ENCODE data around the gene OLIG2. TPM values are rescaled to one million over a fixed set of nuclear protein-coding genes. Genes with fewer than 3 reads are reported as not detected.

The OLIG2 gene
- total RNA-seq, 4 donors from 2014 or later = not detected

DNA sequence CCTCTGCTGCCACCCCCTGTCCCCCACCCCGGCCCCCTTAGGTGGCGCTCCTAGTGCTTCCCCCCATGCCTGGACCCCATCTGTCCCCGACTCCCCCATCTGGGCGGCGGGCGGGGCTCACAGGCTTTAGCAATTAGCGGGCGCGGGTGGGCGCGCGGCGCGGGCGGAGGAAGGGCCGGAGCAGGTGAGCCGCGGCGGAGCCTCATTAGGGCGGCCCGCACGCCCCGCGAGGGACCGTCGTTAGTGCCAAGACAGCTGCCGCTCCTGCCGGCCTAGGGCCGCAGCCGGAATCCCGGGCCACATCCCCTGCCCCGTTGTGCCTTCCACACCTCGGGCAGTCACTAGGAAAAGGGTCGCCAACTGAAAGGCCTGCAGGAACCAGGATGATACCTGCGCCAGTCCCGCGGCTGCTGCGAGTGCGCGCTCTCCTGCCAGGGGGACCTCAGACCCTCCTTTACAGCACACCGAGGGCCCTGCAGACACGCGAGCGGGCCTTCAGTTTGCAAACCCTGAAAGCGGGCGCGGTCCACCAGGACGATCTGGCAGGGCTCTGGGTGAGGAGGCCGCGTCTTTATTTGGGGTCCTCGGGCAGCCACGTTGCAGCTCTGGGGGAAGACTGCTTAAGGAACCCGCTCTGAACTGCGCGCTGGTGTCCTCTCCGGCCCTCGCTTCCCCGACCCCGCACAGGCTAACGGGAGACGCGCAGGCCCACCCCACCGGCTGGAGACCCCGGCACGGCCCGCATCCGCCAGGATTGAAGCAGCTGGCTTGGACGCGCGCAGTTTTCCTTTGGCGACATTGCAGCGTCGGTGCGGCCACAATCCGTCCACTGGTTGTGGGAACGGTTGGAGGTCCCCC lies 7.6 kb downstream of the OLIG2 start:
- intact Hi-C loops (cut with DNase I) = no loop called here

DNA sequence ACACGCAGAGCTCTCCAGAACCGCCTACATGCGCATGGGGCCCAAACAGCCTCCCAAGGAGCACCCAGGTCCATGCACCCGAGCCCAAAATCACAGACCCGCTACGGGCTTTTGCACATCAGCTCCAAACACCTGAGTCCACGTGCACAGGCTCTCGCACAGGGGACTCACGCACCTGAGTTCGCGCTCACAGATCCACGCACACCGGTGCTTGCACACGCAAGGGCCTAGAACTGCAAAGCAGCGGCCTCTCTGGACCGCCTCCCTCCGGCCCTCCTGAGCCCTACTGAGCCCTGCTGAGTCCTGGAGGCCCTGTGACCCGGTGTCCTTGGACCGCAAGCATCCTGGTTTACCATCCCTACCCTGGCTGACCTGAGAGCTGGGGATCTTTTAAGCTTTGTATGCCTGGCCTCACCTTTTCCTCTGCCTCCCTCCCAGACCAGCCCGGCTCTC lies 8.3 kb downstream of the OLIG2 start:
- Histone ChIP-seq H3K27me3 (peaks cover 0 to 85% (median 40%) of the 10 kb centered on the region in 4 donors), H3K9me3 (no peaks in the 10 kb centered on the region), H3K4me3 (no peak overlapping the region), H3K27ac (replicated peaks in 1 of 4) (no peak overlapping the region), H3K36me3 (no peaks in the 10 kb centered on the region), H3K4me1 (peaks cover 3 to 19% (median 12%) of the 10 kb centered on the region in 4 donors)
- TF ChIP-seq POLR2A (IDR thresholded peaks at IDR 0.05; ENCODE audit: low read depth) (no peak), POLR2AphosphoS5 (IDR thresholded peaks at IDR 0.05) (no peak), EP300 (IDR thresholded peaks at IDR 0.05) (no peak)
- TF ChIP-seq, protein P1, sequence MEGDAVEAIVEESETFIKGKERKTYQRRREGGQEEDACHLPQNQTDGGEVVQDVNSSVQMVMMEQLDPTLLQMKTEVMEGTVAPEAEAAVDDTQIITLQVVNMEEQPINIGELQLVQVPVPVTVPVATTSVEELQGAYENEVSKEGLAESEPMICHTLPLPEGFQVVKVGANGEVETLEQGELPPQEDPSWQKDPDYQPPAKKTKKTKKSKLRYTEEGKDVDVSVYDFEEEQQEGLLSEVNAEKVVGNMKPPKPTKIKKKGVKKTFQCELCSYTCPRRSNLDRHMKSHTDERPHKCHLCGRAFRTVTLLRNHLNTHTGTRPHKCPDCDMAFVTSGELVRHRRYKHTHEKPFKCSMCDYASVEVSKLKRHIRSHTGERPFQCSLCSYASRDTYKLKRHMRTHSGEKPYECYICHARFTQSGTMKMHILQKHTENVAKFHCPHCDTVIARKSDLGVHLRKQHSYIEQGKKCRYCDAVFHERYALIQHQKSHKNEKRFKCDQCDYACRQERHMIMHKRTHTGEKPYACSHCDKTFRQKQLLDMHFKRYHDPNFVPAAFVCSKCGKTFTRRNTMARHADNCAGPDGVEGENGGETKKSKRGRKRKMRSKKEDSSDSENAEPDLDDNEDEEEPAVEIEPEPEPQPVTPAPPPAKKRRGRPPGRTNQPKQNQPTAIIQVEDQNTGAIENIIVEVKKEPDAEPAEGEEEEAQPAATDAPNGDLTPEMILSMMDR (IDR thresholded peaks at IDR 0.05) = no peak
- DNase-seq (ENCODE audit: extremely low spot score) = no peak
- 38% methylated on average over 5 of the region's 20 CpGs for WGBS
- intact Hi-C loops (cut with DNase I) = no loop called here

More for the DNA sequence above, 7.6 kb downstream of the OLIG2 start:
- under 1% methylated on average over 19 of the region's 76 CpGs for WGBS
- no peak overlapping the region for H3K4me3 ChIP-seq
- no peaks in the 10 kb centered on the region for H3K36me3 ChIP-seq
- peaks cover 7 to 26% (median 18%) of the 10 kb centered on the region in 4 donors for H3K4me1 ChIP-seq
- peaks cover 0 to 89% (median 43%) of the 10 kb centered on the region in 4 donors for H3K27me3 ChIP-seq
- H3K9me3 ChIP-seq = no peaks in the 10 kb centered on the region
- no peak overlapping the region for H3K27ac ChIP-seq (replicated peaks in 1 of 4)
- DNase-seq (ENCODE audit: extremely low spot score) = no peak
- TF ChIP-seq POLR2AphosphoS5 (IDR thresholded peaks at IDR 0.05) (no peak), POLR2A (IDR thresholded peaks at IDR 0.05; ENCODE audit: low read depth) (no peak), EP300 (IDR thresholded peaks at IDR 0.05) (no peak)
- TF ChIP-seq, protein P1 (IDR thresholded peaks at IDR 0.05) = no peak

DNA sequence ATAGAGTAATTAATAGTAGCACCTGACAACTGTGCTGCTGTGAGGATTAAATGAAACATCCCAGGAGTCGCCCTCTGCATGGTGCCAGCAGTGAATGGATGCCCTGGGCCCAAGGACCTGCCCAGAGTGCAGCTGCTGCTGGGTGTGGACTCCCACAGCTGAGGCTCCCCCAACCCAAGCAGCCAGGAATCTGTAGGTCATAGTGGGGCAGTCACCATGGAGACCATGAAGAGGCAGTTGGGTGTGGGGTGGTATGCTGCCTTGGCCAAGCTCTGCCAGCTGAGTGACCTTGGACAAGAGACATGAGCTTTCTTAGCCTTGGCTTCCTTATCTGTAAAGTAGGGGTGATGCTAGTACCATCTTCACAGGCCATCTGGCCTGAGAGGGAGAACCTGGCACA lies 9.4 kb downstream of the OLIG2 start:
- Histone ChIP-seq H3K27ac (replicated peaks in 1 of 4) (no peak overlapping the region), H3K27me3 (peaks cover 0 to 82% (median 30%) of the 10 kb centered on the region in 4 donors), H3K4me3 (no peak overlapping the region), H3K36me3 (no peaks in the 10 kb centered on the region), H3K4me1 (peaks cover 0 to 9% (median 4%) of the 10 kb centered on the region in 4 donors), H3K9me3 (no peaks in the 10 kb centered on the region)
- intact Hi-C loops (cut with DNase I) = no loop called here
- TF ChIP-seq POLR2A (IDR thresholded peaks at IDR 0.05; ENCODE audit: low read depth) (no peak), POLR2AphosphoS5 (IDR thresholded peaks at IDR 0.05) (no peak), EP300 (IDR thresholded peaks at IDR 0.05) (no peak)
- WGBS = 100% methylated on average over 1 of the region's 1 CpG
- DNase-seq (ENCODE audit: extremely low spot score) = no peak

DNA sequence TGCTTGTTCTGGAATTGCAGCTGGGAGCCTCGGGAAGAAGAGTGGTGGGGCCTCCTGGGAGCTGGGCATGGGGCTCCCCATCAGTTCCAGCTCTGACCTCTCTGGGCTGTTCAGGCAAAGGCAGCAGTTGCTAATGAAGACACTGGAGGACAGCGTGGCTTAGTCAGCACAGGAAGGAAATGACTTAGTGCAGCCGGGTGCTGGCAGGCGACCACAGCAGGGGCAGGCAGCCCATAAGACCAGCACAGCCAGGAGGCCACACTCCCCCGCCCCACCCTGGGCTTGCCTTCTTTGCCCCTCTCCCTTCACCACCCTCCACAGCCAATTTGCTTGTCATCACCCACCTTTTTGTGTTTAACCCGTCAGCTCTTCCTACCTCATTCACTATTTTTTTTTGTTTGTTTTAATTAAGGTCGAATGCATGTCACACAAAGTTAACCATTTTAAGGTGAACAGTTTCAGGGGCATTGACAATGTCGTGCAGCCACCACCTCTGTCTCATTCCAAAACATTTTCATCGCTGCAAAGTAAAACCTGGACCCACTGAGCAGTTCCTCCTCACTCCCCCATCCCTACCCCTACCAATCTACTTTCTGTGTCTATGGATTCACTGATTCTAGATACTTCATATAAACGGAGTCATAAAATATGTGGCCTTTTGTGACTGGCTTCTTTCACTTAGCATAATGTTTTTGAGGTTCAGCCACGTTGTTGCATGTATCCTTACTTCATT lies 10.9 kb downstream of the OLIG2 start:
- H3K36me3 ChIP-seq = no peaks in the 10 kb centered on the region
- 29% methylated on average over 10 of the region's 11 CpGs for WGBS
- intact Hi-C loops (cut with DNase I) = no loop called here

More for the DNA sequence above, 10.9 kb downstream of the OLIG2 start:
- peaks cover 0 to 9% (median 4%) of the 10 kb centered on the region in 4 donors for H3K4me1 ChIP-seq
- peaks cover 0 to 82% (median 18%) of the 10 kb centered on the region in 4 donors for H3K27me3 ChIP-seq
- no peak for DNase-seq (ENCODE audit: extremely low spot score)
- H3K4me3 ChIP-seq = no peak overlapping the region
- no peaks in the 10 kb centered on the region for H3K9me3 ChIP-seq
- H3K27ac ChIP-seq (replicated peaks in 1 of 4) = no peak overlapping the region
- TF ChIP-seq POLR2A (IDR thresholded peaks at IDR 0.05; ENCODE audit: low read depth) (no peak), POLR2AphosphoS5 (IDR thresholded peaks at IDR 0.05) (no peak), EP300 (IDR thresholded peaks at IDR 0.05) (no peak)
- TF ChIP-seq, protein P1 (IDR thresholded peaks at IDR 0.05) = no peak
